Measurements from ENCODE around the gene RPS6KB2.

- TF ChIP-seq CTCF (IDR thresholded peaks at IDR 0.05; ENCODE audit: poor library complexity) (no peak), EZH2phosphoT487 (IDR thresholded peaks at IDR 0.05; ENCODE audit: low read depth, severe bottlenecking, unreplicated experiment) (no peak)
Measured at GRCh38 chr11:67395555-67396258, 32.6 kb upstream of the RPS6KB2 start.
